Endodermal cell (in vitro differentiated cells): ENCODE measurements around the gene ASB15. TPM values are rescaled to one million over a fixed set of nuclear protein-coding genes. Genes with fewer than 3 reads are reported as not detected.

Source experiments
- DNase-seq: peaks from one replicate; pipeline ENCODE4 v3.0.0-alpha.2; 2017
- H3K27ac ChIP-seq: 2 replicates; pipeline ENCODE4 v1.5.1; 2013; ENCODE audit warnings: mild to moderate bottlenecking, low read depth, low read length, moderate library complexity
- H3K27me3 ChIP-seq: 2 replicates; pipeline ENCODE4 v1.6.1; 2013; ENCODE audit warnings: mild to moderate bottlenecking, low read length, moderate library complexity; ENCODE audit not compliant: insufficient read depth, control insufficient read depth, poor library complexity, severe bottlenecking
- H3K36me3 ChIP-seq: 2 replicates; pipeline ENCODE4 v1.7.0; 2013; ENCODE audit warnings: mild to moderate bottlenecking, low read length, moderate library complexity; ENCODE audit not compliant: control insufficient read depth, insufficient read depth
- H3K4me1 ChIP-seq: one replicate; pipeline ENCODE4 v1.7.0; 2013; ENCODE audit warnings: low read length; ENCODE audit not compliant: control insufficient read depth, insufficient read depth
- H3K4me3 ChIP-seq: 2 replicates; pipeline ENCODE4 v1.5.1; 2013; ENCODE audit warnings: mild to moderate bottlenecking, low read length, moderate library complexity
- H3K9ac ChIP-seq: 2 replicates; pipeline ENCODE4 v1.6.1; 2013; ENCODE audit warnings: mild to moderate bottlenecking, low read length, moderate library complexity; ENCODE audit not compliant: poor library complexity, severe bottlenecking; ENCODE audit errors: extremely low read depth
- H3K9me3 ChIP-seq: 2 replicates; pipeline ENCODE4 v1.6.1; 2013; ENCODE audit warnings: mild to moderate bottlenecking, low read length, moderate library complexity; ENCODE audit not compliant: control insufficient read depth
- H3K27ac Mint-ChIP-seq: 2 replicates; pipeline ENCODE4 v1.8.0; 2020; ENCODE audit warnings: mixed read lengths
- H3K27me3 Mint-ChIP-seq: 2 replicates; pipeline ENCODE4 v1.8.0; 2021; ENCODE audit warnings: mild to moderate bottlenecking, mixed read lengths; ENCODE audit not compliant: insufficient read depth
- H3K36me3 Mint-ChIP-seq: 2 replicates; pipeline ENCODE4 v1.8.0; 2020; ENCODE audit warnings: low read depth, mixed read lengths
- H3K4me1 Mint-ChIP-seq: 2 replicates; pipeline ENCODE4 v1.8.0; 2020; ENCODE audit warnings: mixed read lengths
- H3K4me3 Mint-ChIP-seq: 2 replicates; pipeline ENCODE4 v1.8.0; 2020; ENCODE audit warnings: mild to moderate bottlenecking, moderate library complexity, mixed read lengths
- H3K9me3 Mint-ChIP-seq: 2 replicates; pipeline ENCODE4 v1.8.0; 2020; ENCODE audit warnings: mild to moderate bottlenecking, mixed read lengths
- CTCF ChIP-seq: fragments of 200-600 bp; sonication (generic); conservative IDR thresholded peaks from 2 replicates; pipeline ENCODE4 v1.5.0; 2021; ENCODE audit warnings: antibody characterized with exemption, mild to moderate bottlenecking
- WGBS, 2 experiments: methylation state at CpG; one replicate each; pipeline versions ENCODE4 v1.1.5 to v1.1.7; 2013; ENCODE audit warnings: missing lambda C conversion rate in 2 of 2, mixed read lengths in 1 of 2; ENCODE audit not compliant: insufficient coverage in 1 of 2, insufficient read length in 1 of 2; 5-methylcytosine and 5-hydroxymethylcytosine counted together
- total RNA-seq, 2 donors: library from RNA; stranded (reverse); fragmentation: NEBNext Ultra II Directional in 1 of 2; extraction: Animal tissue kit (Norgen Biotek cat#: 25700) in 1 of 2; gene quantifications; 2 replicates in 1 of 2; 3 replicates in 1 of 2; pipeline ENCODE4 v1.2.1, GENCODE V29; 2021

The ASB15 gene
- total RNA-seq, 2 donors from 2014 or later: not detected

DNA sequence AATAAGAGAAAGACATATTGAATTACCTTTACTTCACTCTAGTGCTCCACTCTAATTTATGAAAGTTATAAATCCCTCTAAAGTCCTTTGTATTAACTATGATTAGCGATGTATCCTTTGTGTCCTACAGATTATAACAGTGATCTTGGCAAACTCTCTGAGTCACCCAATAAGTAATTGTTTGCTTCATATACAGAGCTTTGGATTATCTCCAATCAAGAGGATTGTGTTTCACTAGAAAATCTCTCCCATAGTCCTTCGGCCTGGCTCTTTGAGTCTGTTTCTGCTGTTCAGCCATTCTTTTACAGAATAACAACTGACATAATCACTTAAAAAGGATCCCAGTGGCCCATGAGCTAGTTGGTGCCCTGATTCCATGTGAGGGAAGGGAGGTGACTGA, 63.5 kb downstream of the ASB15 start:
- Histone ChIP-seq H3K9me3 (no peaks in the 10 kb centered on the region), H3K4me1 (peaks cover 5% of the 10 kb centered on the region), H3K4me3 (no peak overlapping the region), H3K9ac (no peak overlapping the region), H3K36me3 (no peaks in the 10 kb centered on the region), H3K27ac (no peak overlapping the region), H3K27me3 (no peaks in the 10 kb centered on the region)
- Mint-ChIP-seq H3K9me3 (no peaks in the 10 kb centered on the region), H3K36me3 (no peaks in the 10 kb centered on the region), H3K27ac (no peak overlapping the region), H3K4me1 (peaks cover 26% of the 10 kb centered on the region), H3K4me3 (no peak overlapping the region), H3K27me3 (no peaks in the 10 kb centered on the region)
- WGBS, 2 experiments: 82 to 96% methylated on average over 1 to 2 of the region's 2 CpGs
- DNase-seq: no peak
- no peak for TF ChIP-seq CTCF

- no peak for TF ChIP-seq CTCF
- Histone ChIP-seq H3K36me3 (no peaks in the 10 kb centered on the region), H3K9me3 (no peaks in the 10 kb centered on the region), H3K4me3 (no peak overlapping the region), H3K27me3 (no peaks in the 10 kb centered on the region), H3K27ac (no peak overlapping the region), H3K9ac (no peak overlapping the region), H3K4me1 (peaks cover 4% of the 10 kb centered on the region)
- 95 to 100% methylated on average over 1 of the region's 1 CpG for WGBS, 2 experiments
- H3K27ac Mint-ChIP-seq: no peak overlapping the region
- no peaks in the 10 kb centered on the region for H3K9me3 Mint-ChIP-seq
- no peaks in the 10 kb centered on the region for H3K27me3 Mint-ChIP-seq
- no peak for DNase-seq
- H3K4me1 Mint-ChIP-seq: peaks cover 20% of the 10 kb centered on the region
- H3K36me3 Mint-ChIP-seq: no peaks in the 10 kb centered on the region
- H3K4me3 Mint-ChIP-seq: no peak overlapping the region
Observed at GRCh38 chr7:123665896-123666295, 64.3 kb downstream of the ASB15 start.

GRCh38 chr7:123666492-123666891, 64.9 kb downstream of the ASB15 start:
- H3K36me3 Mint-ChIP-seq: no peaks in the 10 kb centered on the region
- Histone ChIP-seq H3K27me3 (no peaks in the 10 kb centered on the region), H3K9me3 (no peaks in the 10 kb centered on the region), H3K9ac (no peak overlapping the region), H3K4me1 (no peaks in the 10 kb centered on the region), H3K36me3 (no peaks in the 10 kb centered on the region), H3K27ac (no peak overlapping the region), H3K4me3 (no peak overlapping the region)
- H3K9me3 Mint-ChIP-seq: no peaks in the 10 kb centered on the region
- DNase-seq: no peak
- H3K27me3 Mint-ChIP-seq: peaks cover 2% of the 10 kb centered on the region
- TF ChIP-seq CTCF: no peak
- WGBS, 2 experiments: 80 to 96% methylated on average over 1 of the region's 1 CpG
- H3K4me1 Mint-ChIP-seq: peaks cover 15% of the 10 kb centered on the region
- no peak overlapping the region for H3K27ac Mint-ChIP-seq
- no peak overlapping the region for H3K4me3 Mint-ChIP-seq
